Esophagus squamous epithelium (tissue), 5 donors: ENCODE measurements around the gene TOR4A. TPM values are rescaled to one million over a fixed set of nuclear protein-coding genes. Genes with fewer than 3 reads are reported as not detected.

Source experiments
- DNase-seq: peaks from one replicate; lab custom pipeline; 2025; lab: John Stamatoyannopoulos, UW
- H3K27ac ChIP-seq, 4 donors: fragments of 200-600 bp; sonication (generic); one replicate each; pipeline ENCODE4 v1.5.1; 2016 to 2019; ENCODE audit warnings: mild to moderate bottlenecking in 1 of 4
- H3K27me3 ChIP-seq, 4 donors: fragments of 200-600 bp; sonication (generic); 1 replicate in 3 of 4; 2 replicates in 1 of 4; pipeline versions ENCODE4 v1.5.1 to v1.6.0; 2017 to 2021; ENCODE audit warnings: antibody characterized with exemption in 1 of 4
- H3K36me3 ChIP-seq, 3 donors: fragments of 200-600 bp; sonication (generic); one replicate each; pipeline ENCODE4 v1.5.1; 2016 to 2019
- H3K4me1 ChIP-seq, 3 donors: fragments of 200-600 bp; sonication (generic); one replicate each; pipeline ENCODE4 v1.5.1; 2017 to 2019
- H3K4me3 ChIP-seq, 4 donors: fragments of 200-600 bp; sonication (generic); 1 replicate in 3 of 4; 2 replicates in 1 of 4; pipeline ENCODE4 v1.5.1; 2016 to 2019; ENCODE audit warnings: mild to moderate bottlenecking in 2 of 4, moderate library complexity in 1 of 4
- H3K9me3 ChIP-seq, 3 donors: fragments of 200-600 bp; sonication (generic); one replicate each; pipeline ENCODE4 v1.5.1; 2016 to 2019
- CTCF ChIP-seq, 6 experiments: fragments of 450-650 bp in 4 of 6; fragments of 200-600 bp in 2 of 6; sonication (generic) in 2 of 6; IDR thresholded peaks; one replicate each; pipeline ENCODE4 v1.5.1; 2016 to 2019; ENCODE audit warnings: antibody characterized with exemption in 6 of 6, mild to moderate bottlenecking in 4 of 6, moderate library complexity in 4 of 6
- POLR2A ChIP-seq, 4 donors: fragments of 450-650 bp; IDR thresholded peaks; one replicate each; pipeline ENCODE4 v1.6.1; 2017; ENCODE audit warnings: antibody characterized with exemption in 4 of 4, mild to moderate bottlenecking in 4 of 4, moderate library complexity in 3 of 4
- WGBS, 2 donors: methylation state at CpG; one replicate each; pipeline ENCODE4 v1.1.5; 2018; 5-methylcytosine and 5-hydroxymethylcytosine counted together
- intact Hi-C: fragments of 100-400 bp; cut with DNase I; formaldehyde crosslinking; loops from one replicate; pipeline ENCODE4 v1.15.0; 2022
- total RNA-seq, 4 donors: library from RNA; depleted of rRNA; stranded (reverse); fragments of >200 nt; gene quantifications; one replicate each; pipeline ENCODE4 v1.1.0, GENCODE V29; 2016
- donor health status: DM: yes; HTN: yes; CAD: no.

Gene TOR4A
- total RNA-seq, 4 donors from 2014 or later: 8.8 to 17.5 (median 13.5) TPM

GRCh38 chr9:137247916-137248175 lies 29.7 kb upstream of the TOR4A start:
- no peak overlapping the region for H3K27ac ChIP-seq
- DNase-seq: no peak

GRCh38 chr9:137250329-137251193 lies 27.0 kb upstream of the TOR4A start:
- WGBS, 2 donors: 83% methylated on average over 7 of the region's 18 CpGs; no CpG with 5 or more reads in 1 of the 2 donors
- TF ChIP-seq CTCF (IDR thresholded peaks at IDR 0.05) (no peak), POLR2A (IDR thresholded peaks at IDR 0.05) (no peak)
- intact Hi-C loops: no loop called here

More at GRCh38 chr9:137247916-137248175, 29.7 kb upstream of the TOR4A start:
- no peaks in the 10 kb centered on the region for H3K9me3 ChIP-seq
- intact Hi-C loops: no loop called here
- peaks cover 17 to 39% (median 17%) of the 10 kb centered on the region in 3 donors for H3K4me1 ChIP-seq
- no peak overlapping the region for H3K4me3 ChIP-seq
- 83% methylated on average over 2 of the region's 6 CpGs; no CpG with 5 or more reads in 1 of the 2 donors for WGBS, 2 donors
- peaks cover 0 to 6% (median 0%) of the 10 kb centered on the region in 4 donors for H3K27me3 ChIP-seq
- TF ChIP-seq CTCF (IDR thresholded peaks at IDR 0.05): no peak
- TF ChIP-seq POLR2A (IDR thresholded peaks at IDR 0.05): no peak
- H3K36me3 ChIP-seq: peaks cover 3 to 10% (median 8%) of the 10 kb centered on the region in 3 donors

GRCh38 chr9:137251194-137251461 lies 26.4 kb upstream of the TOR4A start, which contains the start of gene STPG3:
Gene STPG3, plus strand, starts transcription at chr9:137251286. Its CDS starts 1 bp downstream, at chr9:137251287.
- 47% methylated on average over 3 of the region's 4 CpGs; no CpG with 5 or more reads in 1 of the 2 donors for WGBS, 2 donors
- intact Hi-C loops: no loop called here
- peaks cover 0 to 6% (median 0%) of the 10 kb centered on the region in 4 donors for H3K27me3 ChIP-seq
- H3K4me1 ChIP-seq: peaks cover 9 to 29% (median 15%) of the 10 kb centered on the region in 3 donors
- no peaks in the 10 kb centered on the region for H3K9me3 ChIP-seq
- DNase-seq: no peak
- H3K27ac ChIP-seq: no peak within 1 kb of the TSS
- no peak for TF ChIP-seq POLR2A (IDR thresholded peaks at IDR 0.05)
- TF ChIP-seq CTCF (IDR thresholded peaks at IDR 0.05): no peak
- peaks cover 0 to under 1% (median 0%) of the 10 kb centered on the region in 3 donors for H3K36me3 ChIP-seq
- H3K4me3 ChIP-seq: no peak within 1 kb of the TSS

More at GRCh38 chr9:137250329-137251193, 27.0 kb upstream of the TOR4A start:
- Histone ChIP-seq H3K36me3 (no peaks in the 10 kb centered on the region), H3K27ac (no peak overlapping the region), H3K27me3 (peaks cover 0 to 6% (median 0%) of the 10 kb centered on the region in 4 donors), H3K4me3 (no peak overlapping the region), H3K9me3 (no peaks in the 10 kb centered on the region), H3K4me1 (peaks cover 6 to 29% (median 10%) of the 10 kb centered on the region in 3 donors)
- no peak for DNase-seq

- no peak for DNase-seq
- Histone ChIP-seq H3K27ac (no peak overlapping the region), H3K9me3 (no peaks in the 10 kb centered on the region), H3K4me1 (peaks cover 15 to 34% (median 20%) of the 10 kb centered on the region in 3 donors), H3K36me3 (peaks cover under 1 to 6% (median 2%) of the 10 kb centered on the region in 3 donors), H3K27me3 (peaks cover 0 to 6% (median 0%) of the 10 kb centered on the region in 4 donors), H3K4me3 (no peak overlapping the region)
- intact Hi-C loops: no loop called here
- WGBS, 2 donors: 82 to 83% methylated on average over 6 to 9 of the region's 22 CpGs
- TF ChIP-seq CTCF (IDR thresholded peaks at IDR 0.05) (no peak), POLR2A (IDR thresholded peaks at IDR 0.05) (no peak)
Measured at GRCh38 chr9:137251490-137252268, 25.8 kb upstream of the TOR4A start.
